HG02623 (cell line): ENCODE data around the gene TTL.

Experiments used
- ATAC-seq: cut with Tn5 transposase; IDR thresholded peaks from one replicate; pipeline ENCODE4 v1.9.1; 2021; ENCODE audit warnings: moderate library complexity; ENCODE audit not compliant: unreplicated experiment

The TTL gene

GRCh38 chr2:112580084-112580483 is 98.1 kb downstream of the TTL start:
- ATAC-seq = no peak

DNA sequence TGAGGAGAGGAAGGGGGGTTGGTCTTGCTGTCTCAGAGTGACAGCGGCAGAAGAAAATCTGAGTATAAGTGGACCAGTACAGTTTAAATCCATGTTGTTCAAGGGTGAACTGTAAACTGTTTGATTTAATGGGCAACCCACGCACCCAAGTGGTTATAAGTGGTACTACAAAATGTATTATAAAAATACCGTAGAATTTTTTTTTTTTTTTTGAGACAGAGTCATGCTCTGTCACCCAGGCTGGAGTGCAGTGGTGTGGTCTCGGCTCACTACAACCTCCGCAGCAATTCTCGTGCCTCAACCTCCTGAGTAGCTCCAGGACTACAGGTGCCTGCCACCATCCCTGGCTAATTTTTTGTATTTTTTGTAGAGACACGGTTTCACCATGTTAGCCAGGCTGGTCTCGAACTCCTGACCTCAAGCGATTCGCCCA is 100.4 kb downstream of the TTL start:
- no peak for ATAC-seq

GRCh38 chr2:112583497-112584133 is 101.7 kb downstream of the TTL start:
- no peak for ATAC-seq

- ATAC-seq = peak; percentile 83
Measured at GRCh38 chr2:112584134-112584890, 102.4 kb downstream of the TTL start, which contains the start of gene CHCHD5. TSS of gene CHCHD5 (plus strand) at chr2:112584609. CDS start at chr2:112584648, 39 bp downstream.

DNA sequence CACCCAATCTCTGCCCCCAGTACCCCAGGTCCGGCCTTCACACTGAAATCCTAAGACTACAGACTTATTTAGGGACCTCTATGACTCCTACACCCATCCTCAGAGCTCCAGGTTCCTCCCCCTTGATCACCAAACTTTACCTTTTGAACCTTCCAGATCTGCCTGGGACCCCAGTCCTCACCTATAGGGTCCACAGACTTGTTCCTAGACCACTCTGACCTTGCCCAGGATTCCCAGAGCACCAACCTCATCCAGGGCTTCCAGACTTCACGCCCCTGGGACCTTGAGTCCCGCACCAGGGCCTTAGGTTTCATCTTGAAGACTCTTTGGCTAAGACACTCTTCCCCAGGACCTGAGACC is 102.9 kb downstream of the TTL start:
- no peak for ATAC-seq

- no peak for ATAC-seq
Measured at GRCh38 chr2:112585400-112585799, 103.4 kb downstream of the TTL start.

DNA sequence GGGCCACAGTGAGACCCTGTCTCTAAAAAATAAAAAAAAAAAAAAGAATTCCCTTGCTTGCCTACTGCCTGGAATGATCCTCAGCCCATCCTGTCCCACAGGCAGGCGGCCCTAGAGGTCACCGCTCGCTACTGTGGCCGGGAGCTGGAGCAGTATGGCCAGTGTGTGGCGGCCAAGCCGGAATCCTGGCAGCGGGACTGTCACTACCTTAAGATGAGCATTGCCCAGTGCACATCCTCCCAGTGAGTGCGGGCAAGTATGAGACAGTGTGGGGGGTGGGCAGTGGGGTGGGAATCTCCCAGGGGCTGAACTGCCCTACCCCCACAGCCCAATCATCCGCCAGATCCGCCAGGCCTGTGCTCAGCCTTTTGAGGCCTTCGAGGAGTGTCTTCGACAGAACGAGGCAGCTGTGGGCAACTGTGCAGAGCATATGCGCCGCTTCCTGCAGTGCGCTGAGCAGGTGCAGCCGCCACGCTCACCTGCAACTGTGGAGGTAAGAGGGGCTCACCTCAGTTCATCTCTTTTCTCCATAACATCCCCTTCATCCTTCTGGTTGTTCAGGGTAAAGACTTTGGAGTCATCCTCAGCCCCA is 104.0 kb downstream of the TTL start:
- ATAC-seq = no peak

GRCh38 chr2:112588611-112589045 is 106.7 kb downstream of the TTL start:
- ATAC-seq = no peak
